ENCODE results near the gene PEX26. TPM values are rescaled to one million over a fixed set of nuclear protein-coding genes. Genes with fewer than 3 reads are reported as not detected.

PEX26 gene
- total and polyA plus RNA-seq, 2 donors (not counting 1 experiment from before 2014, with no cell fraction given) = 10.9 to 33.4 TPM

- Histone ChIP-seq H2AFZ (ENCODE audit: insufficient read depth, low read depth, low read length, poor library complexity, severe bottlenecking) (no peak overlapping the region), H3K9ac (ENCODE audit: low read length) (peak overlapping the region; percentile 51), H3K36me3 (replicated peaks in 1 of 2; ENCODE audit: control extremely low read depth in 1 of 2, control insufficient read depth in 1 of 2, extremely low read depth in 1 of 2, insufficient read depth in 2 of 2, low read length in 1 of 2) (no peaks in the 10 kb centered on the region), H3K4me3 (ENCODE audit: control extremely low read depth in 1 of 5, extremely low read depth in 1 of 5, insufficient read depth in 1 of 5, low read depth in 2 of 5, low read length in 4 of 5) (peak overlapping the region in 1 of 5 experiments; percentile 58), H3K27ac (ENCODE audit: low read length in 2 of 2) (no peak overlapping the region), H3K4me1 (ENCODE audit: control insufficient read depth in 2 of 2, insufficient read depth in 2 of 2, low read length in 2 of 2) (peaks cover 28 to 32% of the 10 kb centered on the region in 2 donors), H3K79me2 (ENCODE audit: control insufficient read depth, insufficient read depth, low read length) (no peaks in the 10 kb centered on the region), H3K9me3 (ENCODE audit: control extremely low read depth in 1 of 3, control insufficient read depth in 2 of 3, insufficient read depth in 1 of 3, low read length in 2 of 3) (peaks cover 0 to 23% (median 12%) of the 10 kb centered on the region in 3 donors), H3K27me3 (replicated peaks in 1 of 4; ENCODE audit: control extremely low read depth in 1 of 4, control insufficient read depth in 3 of 4, insufficient read depth in 4 of 4, low read length in 3 of 4) (peaks cover 0 to 44% (median 14%) of the 10 kb centered on the region in 4 experiments), H3K4me2 (replicated peaks; ENCODE audit: low read depth, low read length, poor library complexity, severe bottlenecking) (peak overlapping the region; percentile 83), H4K20me1 (ENCODE audit: control insufficient read depth, insufficient read depth, low read length, poor library complexity, severe bottlenecking) (no peaks in the 10 kb centered on the region)
- Mint-ChIP-seq H3K27me3 (peaks cover 28% of the 10 kb centered on the region), H3K4me3 (peak overlapping the region; percentile 61), H3K9me3 (ENCODE audit: insufficient read depth) (no peaks in the 10 kb centered on the region), H3K27ac (no peak overlapping the region), H3K4me1 (peaks cover 29% of the 10 kb centered on the region)
- WGBS (ENCODE audit: insufficient coverage) = 57% methylated on average over 11 of the region's 14 CpGs
- DNase-seq (no peak), ATAC-seq (ENCODE audit: low read depth) (no peak)
- intact Hi-C loops (cut with micrococcal nuclease) = no loop called here
- TF ChIP-seq CTCF (IDR thresholded peaks at IDR 0.05) (no peak), EZH2 (IDR thresholded peaks at IDR 0.05; ENCODE audit: borderline replicate concordance, insufficient read depth, low read depth, low read length, poor library complexity, severe bottlenecking) (no peak)
- ChIA-PET POLR2A (no interaction called here), CTCF (no interaction called here)
Observed at GRCh38 chr22:18109410-18110193, 31.8 kb downstream of the PEX26 start.

Measured in B cell (primary cell).